ENCODE results near the gene MPL. TPM values are rescaled to one million over a fixed set of nuclear protein-coding genes. Genes with fewer than 3 reads are reported as not detected.

Gene MPL
- total and polyA plus RNA-seq, 2 of the 8 experiments (the other 6 are each of a cell fraction or from before 2014, with no cell fraction given) = 0.08 TPM; not detected in 1

DNA sequence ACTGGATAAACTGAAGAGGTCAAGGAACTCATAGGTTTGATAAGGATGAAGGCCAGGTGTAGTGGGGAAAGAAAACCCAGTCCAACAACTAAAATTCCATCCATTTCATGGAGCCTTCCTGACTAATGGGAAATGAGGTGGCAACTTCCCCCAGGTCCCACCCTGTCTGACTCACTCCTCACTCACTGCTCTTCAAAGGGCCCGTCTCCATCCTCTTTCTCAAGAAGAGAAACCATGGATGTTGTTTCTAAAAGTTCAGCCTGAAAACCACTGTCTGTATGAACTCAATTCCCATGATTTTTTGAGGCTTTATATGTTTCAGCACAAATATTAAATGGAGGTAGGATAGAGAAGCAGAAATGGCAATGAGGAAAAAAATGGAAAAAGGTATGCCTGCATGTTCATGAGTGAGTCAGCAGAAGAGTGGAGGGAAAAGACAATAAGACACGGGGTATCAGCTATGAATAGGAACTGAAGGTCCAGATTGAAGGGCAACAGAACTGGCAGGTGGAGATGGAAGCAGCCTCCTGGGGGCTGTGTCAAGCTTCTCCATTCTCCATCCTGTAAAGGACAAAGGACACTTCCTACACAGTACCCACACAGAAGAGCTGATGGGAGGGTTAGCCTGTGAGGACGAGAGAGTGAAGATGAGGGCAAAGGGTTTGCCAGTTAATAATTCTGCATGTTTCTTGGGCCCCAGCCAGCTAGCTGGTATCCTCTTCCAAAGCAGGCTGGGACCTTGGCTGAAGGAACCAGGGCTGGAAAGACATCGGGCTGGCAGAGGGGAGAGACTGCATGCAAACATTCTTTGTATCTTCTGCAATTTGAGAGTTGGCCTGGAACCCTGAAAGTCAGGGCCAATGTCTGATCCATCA, 35.7 kb downstream of the MPL start (continued):
- TF ChIP-seq BRCA1 (IDR thresholded peaks at IDR 0.05; ENCODE audit: low read depth, low read length) (no peak), GABPA (IDR thresholded peaks at IDR 0.05; ENCODE audit: borderline replicate concordance, insufficient read depth, low read length) (no peak), POU5F1 (IDR thresholded peaks at IDR 0.05; ENCODE audit: low read depth, low read length) (no peak), JUND (IDR thresholded peaks at IDR 0.05; ENCODE audit: low read length) (no peak), FOSL1 (IDR thresholded peaks at IDR 0.05; ENCODE audit: insufficient read depth, low read depth, low read length) (no peak), RNF2 (IDR thresholded peaks at IDR 0.05; ENCODE audit: borderline replicate concordance, low read depth, low read length, missing control alignments, poor library complexity, severe bottlenecking) (no peak), NRF1 (IDR thresholded peaks at IDR 0.05; ENCODE audit: low read depth, low read length) (no peak), NANOG (IDR thresholded peaks at IDR 0.05; ENCODE audit: insufficient read depth, low read depth, low read length, poor library complexity, severe bottlenecking) (no peak)
